ENCODE results near the gene PPP4C. TPM values are rescaled to one million over a fixed set of nuclear protein-coding genes. Genes with fewer than 3 reads are reported as not detected.
A peak's percentile ranks its signal among the peaks of the same experiment; 100 is the strongest.

PPP4C gene
- total RNA-seq, 1 experiment from 2014 or later, result 70.7 TPM

GRCh38 chr16:30052671-30053372 is 23.0 kb upstream of the PPP4C start:
- DNase-seq (ENCODE audit: low read depth, low spot score), result peak; percentile 85
- in situ Hi-C loops (cut with HindIII; ENCODE audit: low pct_unique_long_range_greater_than_20kb, low sequenced_read_pairs), result no loop called here

- DNase-seq (ENCODE audit: low read depth, low spot score), result no peak
- in situ Hi-C loops (cut with HindIII; ENCODE audit: low pct_unique_long_range_greater_than_20kb, low sequenced_read_pairs), result no loop called here
These were observed 22.3 kb upstream of the PPP4C start for GRCh38 chr16:30053376-30054015.

- DNase-seq (ENCODE audit: low read depth, low spot score), result no peak
- in situ Hi-C loops (cut with HindIII; ENCODE audit: low pct_unique_long_range_greater_than_20kb, low sequenced_read_pairs), result no loop called here
These were observed 21.3 kb upstream of the PPP4C start for GRCh38 chr16:30054451-30054850.

GRCh38 chr16:30054959-30055553 is 20.7 kb upstream of the PPP4C start:
- DNase-seq (ENCODE audit: low read depth, low spot score), result peak; percentile 60
- in situ Hi-C loops (cut with HindIII; ENCODE audit: low pct_unique_long_range_greater_than_20kb, low sequenced_read_pairs), result no loop called here

- DNase-seq (ENCODE audit: low read depth, low spot score), result no peak
- in situ Hi-C loops (cut with HindIII; ENCODE audit: low pct_unique_long_range_greater_than_20kb, low sequenced_read_pairs), result no loop called here
These were observed 15.4 kb upstream of the PPP4C start for GRCh38 chr16:30060346-30060745.

GRCh38 chr16:30060836-30061554 is 14.8 kb upstream of the PPP4C start:
- in situ Hi-C loops (cut with HindIII; ENCODE audit: low pct_unique_long_range_greater_than_20kb, low sequenced_read_pairs), result no loop called here
- no peak for DNase-seq (ENCODE audit: low read depth, low spot score)

- in situ Hi-C loops (cut with HindIII; ENCODE audit: low pct_unique_long_range_greater_than_20kb, low sequenced_read_pairs), result no loop called here
- DNase-seq (ENCODE audit: low read depth, low spot score), result no peak
These were observed 12.4 kb upstream of the PPP4C start for GRCh38 chr16:30063278-30063892.

GRCh38 chr16:30063893-30064728 is 11.7 kb upstream of the PPP4C start:
- peak; percentile 49 for DNase-seq (ENCODE audit: low read depth, low spot score)
- in situ Hi-C loops (cut with HindIII; ENCODE audit: low pct_unique_long_range_greater_than_20kb, low sequenced_read_pairs), result no loop called here

GRCh38 chr16:30064729-30065101 is 11.1 kb upstream of the PPP4C start:
- no peak for DNase-seq (ENCODE audit: low read depth, low spot score)
- in situ Hi-C loops (cut with HindIII; ENCODE audit: low pct_unique_long_range_greater_than_20kb, low sequenced_read_pairs), result no loop called here

- peak; percentile 95 for DNase-seq (ENCODE audit: low read depth, low spot score)
- in situ Hi-C loops (cut with HindIII; ENCODE audit: low pct_unique_long_range_greater_than_20kb, low sequenced_read_pairs), result no loop called here
These were observed 10.5 kb upstream of the PPP4C start, which contains the start of gene ALDOA for GRCh38 chr16:30065102-30065942. ALDOA (plus strand) TSS chr16:30065760; CDS start chr16:30066898, 1,138 bp downstream.

- in situ Hi-C loops (cut with HindIII; ENCODE audit: low pct_unique_long_range_greater_than_20kb, low sequenced_read_pairs), result no loop called here
- no peak for DNase-seq (ENCODE audit: low read depth, low spot score)
These were observed 9.6 kb upstream of the PPP4C start for GRCh38 chr16:30065943-30066760.

- no peak for DNase-seq (ENCODE audit: low read depth, low spot score)
- in situ Hi-C loops (cut with HindIII; ENCODE audit: low pct_unique_long_range_greater_than_20kb, low sequenced_read_pairs), result no loop called here
These were observed 8.8 kb upstream of the PPP4C start for GRCh38 chr16:30066761-30067583.

- no peak for DNase-seq (ENCODE audit: low read depth, low spot score)
- in situ Hi-C loops (cut with HindIII; ENCODE audit: low pct_unique_long_range_greater_than_20kb, low sequenced_read_pairs), result no loop called here
These were observed 8.2 kb upstream of the PPP4C start for GRCh38 chr16:30067584-30067916.

GRCh38 chr16:30068333-30068732 is 7.5 kb upstream of the PPP4C start:
- no peak for DNase-seq (ENCODE audit: low read depth, low spot score)
- in situ Hi-C loops (cut with HindIII; ENCODE audit: low pct_unique_long_range_greater_than_20kb, low sequenced_read_pairs), result no loop called here

Data from SK-MEL-5 (cell line).